Activated T-cell treated with anti-CD3 and anti-CD28 coated beads for 1 hour (primary cell): ENCODE results near the gene HNMT.
"Not testable (repeated sequence)": the region's sequence is repeated elsewhere in the genome, so short reads cannot be mapped to it uniquely, and the experiment has no call there.

Experiments
- DNase-seq: peaks from one replicate; pipeline ENCODE4 v3.0.0-alpha.2; 2020; ENCODE audit warnings: low read depth

The HNMT gene

DNA sequence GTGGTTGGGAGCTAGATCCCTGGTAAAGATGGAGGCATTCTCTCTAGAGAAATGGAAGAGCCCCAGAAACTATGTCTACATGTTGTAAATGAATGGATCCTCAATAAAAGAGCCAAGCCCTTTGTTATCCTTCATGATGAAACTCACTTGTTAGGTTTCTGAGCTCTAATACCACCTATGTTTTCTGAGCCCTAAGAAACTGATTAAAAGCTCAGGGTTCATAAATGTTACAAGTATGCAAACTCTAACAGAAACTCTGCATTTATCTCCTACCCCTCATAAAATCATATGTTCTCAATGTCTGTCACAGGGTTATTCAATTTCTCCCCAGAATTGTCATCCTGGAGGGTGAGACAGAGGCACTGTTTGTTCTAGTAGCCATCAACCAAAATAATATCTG lies 18.0 kb upstream of the HNMT start:
- DNase-seq: no peak

DNA sequence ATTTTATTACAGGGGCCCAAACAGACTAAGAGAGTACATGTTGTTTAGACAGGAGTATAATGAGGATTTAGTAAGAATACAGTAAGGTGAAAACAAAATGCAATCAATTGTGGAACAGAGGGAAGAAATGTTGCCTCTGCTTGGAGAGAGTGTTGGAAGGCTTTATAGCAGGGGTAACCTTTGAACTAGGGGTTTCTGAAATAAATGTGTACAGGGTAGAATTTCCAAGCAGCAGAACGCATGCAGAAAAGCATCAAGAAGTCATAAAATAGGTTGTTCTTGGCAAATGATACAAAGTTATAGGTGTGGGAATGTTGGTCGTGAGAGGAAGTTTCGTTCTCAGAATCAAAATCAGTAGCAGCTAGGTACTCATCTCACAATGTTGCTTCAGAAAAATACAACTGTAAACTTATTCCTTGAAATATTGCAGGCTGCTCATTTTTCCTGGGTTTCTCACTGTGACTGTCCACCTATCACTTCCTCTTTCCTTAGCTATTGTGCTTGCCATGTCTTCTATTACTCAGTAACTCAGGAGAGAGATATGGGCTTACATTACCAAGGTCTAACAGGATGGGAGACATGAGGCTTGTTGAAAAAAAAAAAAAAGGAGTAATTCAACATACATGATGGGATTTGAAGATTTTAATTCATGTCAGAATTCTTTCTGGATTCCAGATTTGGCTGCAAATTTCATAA lies 17.1 kb upstream of the HNMT start:
- no peak for DNase-seq

DNA sequence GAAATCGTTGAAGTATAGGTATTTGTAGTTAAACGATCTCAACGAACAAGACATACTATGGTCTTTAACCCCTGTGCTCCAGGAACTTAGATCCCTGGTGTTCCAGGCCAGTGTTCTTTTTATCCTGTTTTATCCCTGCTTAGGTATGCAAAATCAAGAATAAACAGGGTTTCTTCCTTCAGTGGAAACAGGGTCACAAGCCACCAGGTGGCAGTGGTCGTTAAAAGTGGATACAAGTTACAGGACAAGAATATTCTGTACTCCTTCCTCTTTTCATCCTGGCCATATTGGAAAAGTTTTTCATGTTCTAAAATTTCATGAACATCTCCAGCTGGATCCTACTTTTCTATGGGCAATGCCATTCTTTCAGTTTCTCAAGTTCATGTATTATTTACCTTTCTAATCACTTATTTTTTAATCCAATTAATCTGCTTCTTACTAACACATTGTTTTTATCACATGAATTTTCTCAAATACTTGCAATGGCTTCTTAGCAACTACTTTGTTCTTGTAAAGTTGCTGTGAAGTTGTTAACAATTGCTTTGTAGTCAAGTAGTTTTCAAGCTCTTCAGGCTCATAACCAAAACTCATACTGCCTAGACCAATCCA lies 16.4 kb upstream of the HNMT start:
- DNase-seq: peak; percentile 3

DNA sequence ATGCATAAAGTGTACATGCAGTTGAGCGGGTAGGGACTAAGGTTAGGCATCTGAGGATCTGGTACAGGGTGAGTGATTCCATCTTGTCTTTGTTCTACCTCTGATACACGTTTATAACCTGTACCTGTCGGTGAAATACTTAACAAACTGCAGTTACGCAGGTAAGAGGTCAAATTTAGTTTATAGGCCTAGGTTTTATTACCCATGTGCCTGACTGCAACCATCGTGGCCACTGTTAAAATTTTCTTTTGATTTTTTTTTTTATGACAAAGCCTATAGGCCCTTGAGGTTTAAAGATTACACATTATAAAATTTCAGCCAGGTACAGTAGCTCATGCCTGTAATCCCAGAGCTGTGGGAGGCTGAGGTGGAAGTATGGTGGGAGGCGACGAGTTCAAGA lies 15.4 kb upstream of the HNMT start:
- no peak for DNase-seq

DNA sequence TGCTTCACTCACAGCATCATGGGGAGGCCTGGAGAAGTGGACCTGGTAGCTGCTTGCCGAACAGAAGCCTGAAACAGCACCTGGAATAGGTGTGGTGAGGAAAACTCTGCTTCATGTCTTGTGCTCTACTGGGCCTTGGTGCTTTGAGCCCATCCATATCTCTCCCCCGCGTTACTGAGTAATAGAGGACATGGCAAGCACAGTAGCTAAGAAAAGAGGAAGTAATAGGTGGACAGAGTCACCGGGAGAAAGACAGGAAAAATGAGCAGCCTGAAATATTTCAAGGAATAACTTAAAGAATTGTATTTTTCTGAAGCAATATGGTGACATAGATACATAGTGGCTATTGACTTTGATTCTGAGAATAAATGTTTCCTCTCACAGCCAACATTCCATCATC lies 14.0 kb upstream of the HNMT start:
- DNase-seq: no peak

DNA sequence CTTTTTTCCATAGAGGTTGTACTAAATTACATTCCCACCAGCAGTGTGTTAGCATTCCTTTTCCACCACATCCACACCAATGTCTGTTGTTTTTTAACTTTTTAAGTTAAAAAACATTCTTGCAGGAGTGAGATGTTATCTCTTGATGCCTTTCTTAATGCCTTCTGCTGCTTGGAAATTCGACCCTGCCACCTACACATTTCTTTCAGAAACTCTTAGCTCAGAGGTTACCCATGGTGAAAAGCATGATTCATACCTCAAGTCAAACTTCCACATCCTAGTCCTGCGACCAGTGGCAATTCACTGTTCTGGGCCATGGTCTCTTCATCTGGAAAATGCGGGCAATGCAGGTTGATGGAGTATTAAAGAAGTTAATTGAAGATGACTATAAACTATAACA lies 12.7 kb upstream of the HNMT start:
- DNase-seq: no peak

DNA sequence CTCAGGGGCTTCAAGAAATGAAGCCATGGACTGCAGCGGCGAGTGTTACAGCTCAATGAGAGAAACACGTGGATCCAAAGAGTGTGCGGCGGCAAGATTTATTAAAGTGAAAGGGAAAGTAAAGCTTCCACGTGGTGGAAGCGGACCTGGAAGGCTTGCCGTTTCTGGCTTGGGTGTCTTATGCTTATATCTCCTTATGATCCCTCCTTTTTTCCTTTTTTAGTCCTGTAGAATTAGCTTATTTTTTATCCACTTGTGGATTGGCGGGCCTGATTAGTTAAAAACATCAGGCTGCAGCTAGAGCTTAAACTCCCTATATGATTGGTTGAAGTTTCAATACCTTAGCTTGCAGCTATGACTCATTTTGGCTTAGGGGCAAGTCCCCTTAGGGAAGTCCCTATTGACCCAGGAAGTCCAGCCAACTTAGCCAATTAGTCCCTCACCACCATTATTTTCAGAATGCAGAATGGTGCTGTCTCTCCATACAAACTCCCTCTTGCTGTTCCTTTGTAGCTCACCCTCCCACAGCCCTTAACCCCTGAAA lies 11.6 kb upstream of the HNMT start:
- DNase-seq: no peak

DNA sequence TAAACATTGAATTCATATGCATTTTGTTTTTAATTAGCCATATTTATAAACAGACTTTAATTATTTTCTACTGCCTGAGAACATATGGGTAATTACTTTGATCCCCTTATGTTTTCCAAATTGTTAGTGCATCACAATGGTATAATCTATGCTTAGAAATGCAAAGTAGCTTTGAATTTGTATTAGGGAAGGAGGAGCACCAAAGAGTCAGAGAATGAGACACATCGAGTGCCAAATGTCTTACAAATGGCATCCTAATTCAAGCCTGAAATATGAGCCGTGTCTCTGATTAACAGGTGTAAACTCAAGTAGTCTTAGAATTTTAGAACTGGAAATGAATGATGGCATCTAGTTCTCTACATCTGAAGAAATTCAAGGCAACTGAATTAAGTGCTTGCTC lies 8.7 kb upstream of the HNMT start:
- no peak for DNase-seq

DNA sequence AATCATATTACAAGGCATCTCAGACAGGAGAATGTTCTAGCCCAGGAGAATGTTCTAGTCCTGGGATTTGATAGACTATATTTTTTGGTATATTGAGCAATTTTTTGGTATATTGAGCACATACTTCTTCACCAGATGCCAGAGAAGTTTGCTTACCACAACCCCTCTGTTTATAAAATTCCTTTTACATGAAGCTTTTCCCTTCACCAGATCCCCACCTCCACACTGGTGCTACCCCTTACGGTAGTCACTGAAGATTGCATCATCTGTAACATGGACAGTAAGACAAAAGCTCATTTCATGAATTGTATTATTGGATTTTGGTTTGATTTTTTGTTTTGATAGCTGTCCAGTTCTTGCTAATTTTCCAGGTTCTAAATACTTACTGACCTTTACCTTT lies 7.2 kb upstream of the HNMT start:
- no peak for DNase-seq

DNA sequence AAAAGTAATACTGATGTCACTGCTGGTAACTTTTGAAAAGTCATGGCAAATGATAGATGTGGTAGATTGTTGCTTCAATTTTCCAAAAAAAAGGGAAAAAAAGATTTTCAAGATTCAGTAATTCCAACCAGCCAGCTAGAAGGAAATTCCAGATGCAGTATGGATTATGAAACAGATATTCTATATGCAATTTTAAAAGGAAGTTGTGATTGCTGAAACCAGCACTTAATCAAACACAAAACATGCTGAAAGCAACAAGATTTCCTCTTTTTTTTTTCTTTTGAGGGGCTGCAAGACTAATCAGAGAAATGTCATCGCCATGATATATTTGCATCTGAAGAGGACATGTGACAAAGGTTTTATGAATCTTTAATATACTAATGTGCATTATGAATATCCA lies 5.1 kb upstream of the HNMT start:
- DNase-seq: no peak

DNA sequence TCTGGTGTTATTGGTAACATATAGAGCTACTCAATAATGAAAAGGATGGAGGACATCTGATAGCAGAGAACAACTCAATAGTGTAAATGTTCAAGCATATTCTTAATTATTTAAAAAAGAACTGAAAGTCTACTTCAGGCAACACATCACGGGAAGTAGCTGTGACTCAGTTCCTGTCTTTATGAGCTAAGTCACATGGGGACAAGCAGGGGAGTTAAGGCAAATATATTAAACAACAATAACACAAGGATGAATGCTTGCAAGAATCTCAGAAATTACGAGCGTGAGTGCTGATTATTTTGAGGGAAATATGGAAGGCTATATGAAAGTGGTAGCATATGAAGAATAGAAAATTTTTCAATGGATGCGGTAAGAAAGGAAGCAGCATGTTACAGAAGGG lies 4.0 kb upstream of the HNMT start:
- no peak for DNase-seq

DNA sequence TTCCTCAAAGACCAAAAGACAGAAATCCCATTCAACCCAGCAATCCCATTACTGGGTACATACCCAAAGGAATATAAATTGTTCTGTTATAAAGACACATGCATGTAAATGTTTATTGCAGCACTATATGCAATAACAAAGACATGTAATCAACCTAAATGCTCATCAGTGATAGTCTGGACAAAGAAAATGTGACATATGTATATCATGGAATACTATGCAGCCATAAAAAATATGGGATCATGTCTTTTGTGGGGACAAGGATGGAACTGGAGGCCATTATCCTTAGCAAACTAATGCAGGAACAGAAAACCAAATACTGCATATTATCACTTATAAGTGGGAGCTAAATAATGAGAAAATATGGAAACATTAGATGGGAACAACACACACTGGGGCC lies 2.7 kb upstream of the HNMT start:
- DNase-seq: no peak

DNA sequence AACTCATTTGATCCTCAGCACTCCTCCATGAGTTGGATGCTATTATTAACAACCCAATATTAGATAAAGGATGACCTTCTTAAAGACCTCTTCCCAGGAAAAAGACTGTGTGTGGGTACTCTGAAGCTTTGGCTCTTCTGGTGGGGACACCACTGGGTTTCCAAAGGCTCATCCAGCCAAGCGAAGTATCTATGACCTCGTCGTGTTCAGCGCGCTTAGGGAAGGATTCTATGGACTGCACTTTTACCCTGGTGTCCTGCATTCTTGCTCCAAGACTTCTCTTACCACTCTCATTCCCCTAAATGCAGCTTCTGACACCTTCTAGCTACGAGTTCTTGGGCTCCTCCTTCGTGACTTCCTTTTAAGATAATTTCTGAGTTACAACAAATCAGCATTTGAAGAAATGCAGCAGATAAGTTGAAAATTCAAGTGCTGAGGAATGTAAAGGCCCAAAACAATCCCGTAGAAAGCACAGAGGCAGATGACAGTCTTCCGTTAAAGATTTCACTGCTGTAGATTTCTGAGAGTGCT lies 673 bp upstream of the HNMT start:
- DNase-seq: no peak

DNA sequence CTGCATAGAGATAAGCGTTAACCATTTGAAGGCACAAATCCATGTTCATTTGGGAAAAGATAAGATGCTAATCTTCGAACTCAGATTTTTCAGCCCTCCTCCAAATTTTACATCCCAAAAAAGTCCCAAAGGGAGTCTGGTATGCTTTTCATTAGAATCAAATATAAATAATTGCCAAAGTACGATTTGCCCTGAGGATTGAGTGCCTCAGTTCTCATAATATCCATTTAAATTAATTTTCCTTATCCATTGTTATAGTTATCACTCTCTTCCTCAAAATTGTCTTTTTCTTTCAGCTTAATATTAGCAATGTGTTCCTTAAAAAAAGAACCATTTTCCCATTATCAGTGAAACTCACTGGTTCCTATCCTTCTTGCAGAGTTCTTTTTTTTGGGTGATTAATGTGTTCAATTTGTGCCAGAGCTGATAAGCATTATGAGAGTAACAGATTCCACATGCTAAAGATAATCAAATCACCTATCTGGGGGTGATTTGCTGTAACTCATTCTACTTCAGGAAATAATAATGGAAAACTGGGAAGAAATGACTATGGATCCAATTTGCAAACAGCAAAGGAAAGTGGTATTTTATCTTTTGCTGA lies 686 bp downstream of the HNMT start:
- no peak for DNase-seq

DNA sequence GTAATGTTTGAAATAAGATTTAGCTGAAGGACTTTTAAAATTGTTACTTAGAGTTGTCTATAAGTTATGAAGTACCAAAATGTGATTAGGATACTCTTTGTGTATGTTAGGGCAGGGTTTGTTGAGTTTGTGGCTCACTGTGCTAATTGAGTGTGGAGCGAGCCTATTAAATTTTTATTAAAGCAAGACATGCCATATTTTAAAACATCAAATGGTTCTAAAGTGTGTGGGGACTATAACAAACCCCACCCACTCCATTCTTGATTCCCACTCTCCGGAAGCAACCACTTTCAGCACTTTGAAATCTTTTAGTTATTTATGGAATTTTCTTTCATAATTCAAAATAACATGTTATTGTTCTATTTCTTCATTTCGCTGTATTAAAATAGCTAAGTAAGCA lies 1.8 kb downstream of the HNMT start:
- DNase-seq: no peak

DNA sequence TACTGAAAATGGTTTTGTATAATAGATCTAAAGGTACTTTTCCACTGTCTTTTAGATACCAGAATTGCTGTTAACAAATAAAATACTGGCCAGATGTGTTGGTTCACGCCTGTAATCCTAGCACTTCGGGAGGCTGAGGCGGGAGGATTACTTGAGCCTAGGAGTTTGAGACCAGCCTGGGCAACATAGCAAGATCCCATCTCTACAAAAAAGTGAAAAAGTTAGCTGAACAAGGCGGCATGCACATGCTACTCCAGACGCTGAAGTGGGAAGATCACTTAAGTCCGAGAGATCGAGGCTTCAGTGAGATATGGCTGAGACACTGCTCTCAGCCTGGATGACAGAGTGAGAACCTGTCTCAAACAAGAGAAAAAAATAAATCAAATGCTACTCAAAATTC lies 2.8 kb downstream of the HNMT start:
- no peak for DNase-seq

DNA sequence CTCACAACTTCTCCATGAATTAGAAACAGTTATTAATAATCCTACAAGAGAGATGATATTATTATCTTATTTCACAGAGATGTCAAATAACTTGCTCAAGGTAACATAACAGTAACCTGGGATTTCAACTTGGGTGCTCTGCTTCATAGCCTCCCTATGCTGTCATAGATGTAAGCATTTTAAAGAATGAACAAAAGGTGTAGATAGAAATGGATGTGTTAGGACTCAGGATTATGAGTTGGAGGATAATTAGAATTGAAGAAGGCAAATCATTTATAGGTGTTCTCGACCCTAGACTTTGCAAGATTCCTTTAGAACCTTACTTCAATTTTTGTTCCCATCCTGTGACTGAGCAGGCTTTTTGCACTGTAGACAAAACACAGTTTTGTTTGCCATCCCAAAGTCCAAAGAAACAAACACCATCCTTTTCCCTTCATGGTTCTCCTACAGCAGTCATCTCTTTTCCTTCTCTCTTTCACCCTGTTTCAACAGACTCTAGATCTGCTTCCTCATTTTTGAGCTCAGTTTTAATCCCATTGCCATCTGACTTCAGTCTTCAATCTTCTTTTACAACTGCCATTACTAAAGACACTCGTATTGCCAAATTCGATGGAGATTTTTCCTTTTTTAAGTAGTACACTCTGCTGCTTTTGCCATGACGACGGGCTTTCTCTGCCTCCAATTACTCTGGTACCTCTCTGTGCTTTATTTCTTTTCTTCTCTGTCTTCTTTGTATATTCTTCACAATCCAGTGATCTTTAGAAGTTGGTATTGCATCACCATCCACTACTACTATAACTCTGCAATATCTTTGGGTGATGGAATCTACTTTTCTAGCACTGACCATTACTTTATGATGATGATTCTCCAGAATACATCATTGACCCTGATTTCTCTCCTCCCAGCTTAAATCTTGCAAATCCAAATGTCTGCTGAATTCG lies 4.5 kb downstream of the HNMT start:
- DNase-seq: no peak

DNA sequence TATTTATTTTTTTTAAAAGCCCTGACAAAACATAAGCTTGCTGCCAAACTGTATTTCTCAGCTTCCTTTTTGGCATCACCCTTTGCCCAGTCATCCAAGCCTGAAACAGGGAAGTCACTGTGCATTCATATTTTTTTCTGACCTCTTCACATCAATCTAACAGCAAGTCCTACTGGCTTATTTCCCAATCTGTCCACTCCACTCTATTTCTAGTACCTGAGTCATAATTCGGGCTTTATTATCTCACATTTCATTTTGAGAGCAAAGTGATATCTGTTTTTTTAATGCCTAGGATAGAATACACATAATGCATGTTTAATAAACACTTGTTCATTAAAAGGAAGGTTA lies 5.1 kb downstream of the HNMT start:
- no peak for DNase-seq

DNA sequence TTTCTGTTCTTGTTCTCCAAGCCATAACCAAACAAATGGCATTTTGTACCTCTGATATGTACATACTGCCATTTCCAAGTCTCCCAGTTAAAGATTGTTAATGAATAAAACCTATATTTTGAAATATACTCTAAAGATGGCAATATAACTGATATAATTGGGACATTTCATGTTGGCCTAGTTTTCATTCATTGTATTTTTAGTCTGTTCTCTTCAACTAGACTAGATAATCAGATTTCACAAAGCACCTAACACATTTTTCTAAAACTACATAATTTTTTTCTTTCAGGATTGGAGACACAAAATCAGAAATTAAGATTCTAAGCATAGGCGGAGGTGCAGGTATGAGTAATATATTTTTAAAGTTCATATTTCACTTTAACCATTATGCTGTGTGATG lies 5.6 kb downstream of the HNMT start:
- no peak for DNase-seq

DNA sequence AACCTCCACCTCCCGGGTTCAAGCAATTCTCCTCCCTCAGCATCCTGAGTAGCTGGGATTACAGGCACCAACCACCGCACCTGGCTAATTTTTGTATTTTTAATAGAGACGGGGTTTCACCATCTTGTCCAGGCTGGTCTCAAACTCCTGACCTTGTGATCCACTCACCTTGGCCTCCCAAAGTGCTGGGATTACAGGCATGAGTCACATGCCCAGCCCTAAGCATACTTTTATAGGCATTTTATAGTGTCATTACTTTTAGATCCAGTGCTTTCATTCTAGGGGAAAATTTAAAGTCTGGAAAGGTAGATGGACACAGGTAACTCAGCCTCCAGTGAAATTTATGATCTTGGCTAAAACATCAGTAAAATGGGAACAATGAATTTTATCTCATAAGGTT lies 7.0 kb downstream of the HNMT start:
- DNase-seq: not testable (repeated sequence)

DNA sequence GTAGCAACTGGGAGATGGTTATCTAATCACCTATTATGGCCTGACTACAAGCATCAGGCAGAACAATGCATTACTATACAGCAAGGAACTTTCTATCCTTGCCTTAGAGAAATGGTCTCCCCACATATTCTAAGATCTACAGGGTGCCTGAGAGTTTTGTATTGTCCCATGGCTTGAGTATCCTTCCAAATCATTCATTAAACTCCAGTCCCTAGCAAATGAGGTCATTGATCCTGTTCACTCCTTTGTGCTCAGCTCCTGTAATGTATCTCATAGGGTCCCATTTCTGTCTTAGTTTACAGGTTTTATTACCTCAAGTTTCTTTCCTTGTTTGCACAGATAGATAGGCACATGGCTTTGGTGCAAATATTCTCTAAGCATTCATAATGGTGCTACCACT lies 9.0 kb downstream of the HNMT start:
- DNase-seq: no peak
